ENCODE measurements around the gene AFF1. TPM values are rescaled to one million over a fixed set of nuclear protein-coding genes. Genes with fewer than 3 reads are reported as not detected.
A peak's percentile ranks its signal among the peaks of the same experiment; 100 is the strongest.

The AFF1 gene
- total and polyA plus RNA-seq, 2 donors from 2014 or later, result 13.4 to 187 TPM

DNA sequence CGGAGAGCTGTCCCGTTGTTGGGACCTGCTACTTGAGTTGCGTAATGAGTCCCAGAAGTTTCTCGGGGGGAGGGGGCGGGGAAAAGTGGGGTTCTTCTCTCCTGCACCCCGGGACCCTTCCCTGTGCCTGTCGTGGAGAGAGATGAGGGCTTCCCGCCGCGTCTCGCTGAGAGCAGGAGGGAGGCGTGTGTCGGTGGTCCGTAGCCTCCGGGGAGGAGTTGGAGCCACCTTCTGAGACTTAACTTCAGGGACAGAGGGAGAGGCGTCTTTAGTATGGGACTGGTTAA, 698 bp downstream of the AFF1 start:
- H3K27me3 ChIP-seq (ENCODE audit: control insufficient read depth, insufficient read depth, low read length), result no peaks in the 10 kb centered on the region
- H3K27ac ChIP-seq (ENCODE audit: low read depth in 2 of 2, low read length in 2 of 2), result peak overlapping the region; percentile 92 to 97
- H3K9me3 ChIP-seq (ENCODE audit: control insufficient read depth in 2 of 3, insufficient read depth in 1 of 3, low read length in 3 of 3), result no peaks in the 10 kb centered on the region
- H3K4me1 ChIP-seq (ENCODE audit: control insufficient read depth in 2 of 3, insufficient read depth in 2 of 3, low read depth in 1 of 3, low read length in 3 of 3), result peaks cover 0 to 25% (median 18%) of the 10 kb centered on the region in 3 donors
- peak overlapping the region; percentile 54 to 95 (median 57) for H3K9ac ChIP-seq (ENCODE audit: low read length in 3 of 3)
- TF ChIP-seq, protein P1, sequence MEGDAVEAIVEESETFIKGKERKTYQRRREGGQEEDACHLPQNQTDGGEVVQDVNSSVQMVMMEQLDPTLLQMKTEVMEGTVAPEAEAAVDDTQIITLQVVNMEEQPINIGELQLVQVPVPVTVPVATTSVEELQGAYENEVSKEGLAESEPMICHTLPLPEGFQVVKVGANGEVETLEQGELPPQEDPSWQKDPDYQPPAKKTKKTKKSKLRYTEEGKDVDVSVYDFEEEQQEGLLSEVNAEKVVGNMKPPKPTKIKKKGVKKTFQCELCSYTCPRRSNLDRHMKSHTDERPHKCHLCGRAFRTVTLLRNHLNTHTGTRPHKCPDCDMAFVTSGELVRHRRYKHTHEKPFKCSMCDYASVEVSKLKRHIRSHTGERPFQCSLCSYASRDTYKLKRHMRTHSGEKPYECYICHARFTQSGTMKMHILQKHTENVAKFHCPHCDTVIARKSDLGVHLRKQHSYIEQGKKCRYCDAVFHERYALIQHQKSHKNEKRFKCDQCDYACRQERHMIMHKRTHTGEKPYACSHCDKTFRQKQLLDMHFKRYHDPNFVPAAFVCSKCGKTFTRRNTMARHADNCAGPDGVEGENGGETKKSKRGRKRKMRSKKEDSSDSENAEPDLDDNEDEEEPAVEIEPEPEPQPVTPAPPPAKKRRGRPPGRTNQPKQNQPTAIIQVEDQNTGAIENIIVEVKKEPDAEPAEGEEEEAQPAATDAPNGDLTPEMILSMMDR (IDR thresholded peaks at IDR 0.05; ENCODE audit: borderline replicate concordance, extremely low read depth, insufficient read depth), result no peak
- peak in 1 of 5 donors; percentile 62 for DNase-seq
- intact Hi-C loops (cut with DNase I), result no loop called here
- H3K36me3 ChIP-seq (ENCODE audit: control insufficient read depth in 2 of 3, insufficient read depth in 3 of 3, low read length in 3 of 3), result peaks cover 0 to 6% (median 0%) of the 10 kb centered on the region in 3 donors
- peak overlapping the region; percentile 65 to 96 (median 85) for H3K4me3 ChIP-seq (ENCODE audit: low read length in 3 of 3)
- FAIRE-seq, result no peak

- peak overlapping the region; percentile 92 to 97 for H3K27ac ChIP-seq (ENCODE audit: low read depth in 2 of 2, low read length in 2 of 2)
Observed at GRCh38 chr4:86935853-86936733, 1.3 kb downstream of the AFF1 start.

DNA sequence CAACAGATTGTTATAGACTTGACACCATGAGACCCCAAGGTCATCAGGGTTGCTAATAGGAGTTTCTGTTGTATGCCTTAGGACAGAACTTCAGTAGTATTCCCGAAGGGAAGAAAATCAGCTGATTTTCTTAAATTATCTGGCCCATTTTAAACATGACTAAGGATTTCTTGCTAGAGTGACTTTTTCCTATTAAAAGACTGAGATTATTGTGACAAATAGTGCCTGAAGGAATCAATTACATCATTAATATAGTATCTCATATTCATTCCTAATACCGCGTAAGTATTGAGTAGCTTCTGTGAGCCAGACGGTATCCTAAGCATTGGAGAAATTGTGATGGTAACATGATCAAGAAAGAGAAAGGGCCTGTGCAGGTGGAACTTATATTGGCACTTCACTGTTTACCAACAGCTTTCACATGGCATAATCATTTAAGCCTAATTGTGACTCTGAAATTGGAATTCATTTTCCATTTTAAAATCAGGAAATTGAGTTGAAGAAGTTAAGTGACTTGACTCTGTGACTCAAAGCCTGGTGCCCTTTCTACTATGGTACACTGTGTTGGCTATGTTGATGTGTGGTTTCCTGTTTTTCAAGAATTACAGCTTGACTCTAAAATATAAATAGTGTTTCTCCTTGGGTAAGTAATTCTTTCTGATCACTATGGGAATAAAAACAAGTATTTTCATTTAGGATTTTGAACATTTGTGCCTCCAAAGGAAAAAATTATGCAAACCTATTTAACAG, 4.1 kb downstream of the AFF1 start:
- no peaks in the 10 kb centered on the region for H3K9me3 ChIP-seq (ENCODE audit: control insufficient read depth in 2 of 3, insufficient read depth in 1 of 3, low read length in 3 of 3)
- TF ChIP-seq, protein P1 (IDR thresholded peaks at IDR 0.05; ENCODE audit: borderline replicate concordance, extremely low read depth, insufficient read depth), result no peak
- peak in 1 of 5 donors; percentile 42 for DNase-seq
- H3K27ac ChIP-seq (ENCODE audit: low read depth in 2 of 2, low read length in 2 of 2), result peak overlapping the region in 1 of 2 donors; percentile 59
- peak overlapping the region in 2 of 3 donors; percentile 6 to 12 for H3K4me3 ChIP-seq (ENCODE audit: low read length in 3 of 3)
- FAIRE-seq, result no peak
- peaks cover 0 to 25% (median 21%) of the 10 kb centered on the region in 3 donors for H3K4me1 ChIP-seq (ENCODE audit: control insufficient read depth in 2 of 3, insufficient read depth in 2 of 3, low read depth in 1 of 3, low read length in 3 of 3)
- no peak overlapping the region for H3K9ac ChIP-seq (ENCODE audit: low read length in 3 of 3)
- no peaks in the 10 kb centered on the region for H3K27me3 ChIP-seq (ENCODE audit: control insufficient read depth, insufficient read depth, low read length)
- intact Hi-C loops (cut with DNase I), result no loop called here
- no peaks in the 10 kb centered on the region for H3K36me3 ChIP-seq (ENCODE audit: control insufficient read depth in 2 of 3, insufficient read depth in 3 of 3, low read length in 3 of 3)

More at GRCh38 chr4:86935853-86936733, 1.3 kb downstream of the AFF1 start:
- peak overlapping the region; percentile 65 to 96 (median 85) for H3K4me3 ChIP-seq (ENCODE audit: low read length in 3 of 3)
- peaks cover 0 to 25% (median 18%) of the 10 kb centered on the region in 3 donors for H3K4me1 ChIP-seq (ENCODE audit: control insufficient read depth in 2 of 3, insufficient read depth in 2 of 3, low read depth in 1 of 3, low read length in 3 of 3)
- H3K9me3 ChIP-seq (ENCODE audit: control insufficient read depth in 2 of 3, insufficient read depth in 1 of 3, low read length in 3 of 3), result no peaks in the 10 kb centered on the region
- FAIRE-seq (no peak), DNase-seq (peak in 4 of 5 donors; percentile 29 to 88 (median 55))
- H3K9ac ChIP-seq (ENCODE audit: low read length in 3 of 3), result peak overlapping the region; percentile 54 to 95 (median 57)
- TF ChIP-seq, protein P1 (IDR thresholded peaks at IDR 0.05; ENCODE audit: borderline replicate concordance, extremely low read depth, insufficient read depth), result no peak
- intact Hi-C loops (cut with DNase I), result no loop called here
- peaks cover 0 to 2% (median 0%) of the 10 kb centered on the region in 3 donors for H3K36me3 ChIP-seq (ENCODE audit: control insufficient read depth in 2 of 3, insufficient read depth in 3 of 3, low read length in 3 of 3)
- H3K27me3 ChIP-seq (ENCODE audit: control insufficient read depth, insufficient read depth, low read length), result no peaks in the 10 kb centered on the region
